HepG2 (cell line): ENCODE data around the gene ODAPH. TPM values are rescaled to one million over a fixed set of nuclear protein-coding genes. Genes with fewer than 3 reads are reported as not detected.

ENCODE experiments used
- KDM4B ChIP-seq: sonication (generic); formaldehyde crosslinking; IDR thresholded peaks from 2 replicates; pipeline ENCODE4 v1.4.0; 2020; ENCODE audit warnings: missing genetic modification reagents
- NFIB ChIP-seq: sonication (generic); formaldehyde crosslinking; IDR thresholded peaks from 2 replicates; pipeline ENCODE4 v1.9.0; 2021; ENCODE audit warnings: missing genetic modification reagents, mild to moderate bottlenecking, borderline replicate concordance
- ONECUT2 ChIP-seq: sonication (generic); formaldehyde crosslinking; IDR thresholded peaks from 2 replicates; pipeline ENCODE4 v1.4.0; 2020; ENCODE audit warnings: missing genetic modification reagents
- POLR2AphosphoS2 ChIP-seq: IDR thresholded peaks from 2 replicates; pipeline ENCODE4 v1.6.1; 2011; ENCODE audit warnings: low read depth, low read length, improper control_type of control experiment
- ZFP41 ChIP-seq: sonication (generic); formaldehyde crosslinking; IDR thresholded peaks from 2 replicates; pipeline ENCODE4 v1.4.0; 2020; ENCODE audit warnings: mild to moderate bottlenecking, missing genetic modification reagents, borderline replicate concordance
- ZNF225 ChIP-seq: sonication (generic); formaldehyde crosslinking; IDR thresholded peaks from 2 replicates; pipeline ENCODE4 v1.4.0; 2020; ENCODE audit warnings: mild to moderate bottlenecking, missing genetic modification reagents
- ZNF234 ChIP-seq: sonication (generic); formaldehyde crosslinking; conservative IDR thresholded peaks from 2 replicates; pipeline ENCODE4 v1.5.1; 2020; ENCODE audit warnings: mild to moderate bottlenecking, missing genetic modification reagents
- ZNF570 ChIP-seq: sonication (generic); formaldehyde crosslinking; IDR thresholded peaks from 2 replicates; pipeline ENCODE4 v1.4.0; 2020; ENCODE audit warnings: mild to moderate bottlenecking, missing genetic modification reagents, borderline replicate concordance
- ZNF703 ChIP-seq: sonication (generic); formaldehyde crosslinking; IDR thresholded peaks from 2 replicates; pipeline ENCODE4 v1.5.1; 2020; ENCODE audit warnings: missing genetic modification reagents, mild to moderate bottlenecking, moderate library complexity, borderline replicate concordance
- ZSCAN30 ChIP-seq: sonication (generic); formaldehyde crosslinking; IDR thresholded peaks from 2 replicates; pipeline ENCODE4 v1.5.0; 2020; ENCODE audit warnings: mild to moderate bottlenecking, missing genetic modification reagents
- polyA plus RNA-seq, 8 experiments: library from polyadenylated mRNA; depleted of rRNA in 3 of 8; stranded (reverse) in 7 of 8; unstranded in 1 of 8; fragments of >200 nt; fragmentation: Illumina TruSeq in 4 of 8; extraction: Trizol in 4 of 8; gene quantifications; 2 replicates each; pipeline versions ENCODE4 v1.2.1 to v1.2.3, GENCODE V29; 2011 to 2016; ENCODE audit warnings: low read depth in 4 of 8, missing spikeins in 1 of 8, mixed read lengths in 1 of 8; ENCODE audit not compliant: insufficient read depth in 1 of 8
- total RNA-seq, 5 experiments: library from RNA; depleted of rRNA; stranded (reverse); fragments of >200 nt; fragmentation: Illumina TruSeq; extraction: Trizol; gene quantifications; 2 replicates each; pipeline ENCODE4 v1.2.3, GENCODE V29; 2016; ENCODE audit warnings: low read depth in 1 of 5
- TF ChIP-seq, protein P1 (sequence below): sonication (generic); formaldehyde crosslinking; IDR thresholded peaks from 2 replicates; pipeline ENCODE4 v1.4.0; 2020; ENCODE audit warnings: mild to moderate bottlenecking, missing genetic modification reagents
- TF ChIP-seq, protein P2 (sequence below): sonication (generic); formaldehyde crosslinking; IDR thresholded peaks from 2 replicates; pipeline ENCODE4 v1.8.0; 2022; ENCODE audit warnings: mild to moderate bottlenecking, missing genetic modification reagents
- TF ChIP-seq, protein P3 (sequence below): IDR thresholded peaks from 2 replicates; pipeline ENCODE4 v1.6.1; 2016; ENCODE audit warnings: low read depth
- TF ChIP-seq, protein P4 (sequence below): sonication (generic); formaldehyde crosslinking; IDR thresholded peaks from 2 replicates; pipeline ENCODE4 v1.4.0; 2020; ENCODE audit warnings: missing genetic modification reagents, borderline replicate concordance

Gene ODAPH
- total and polyA plus RNA-seq, 2 of the 13 experiments (the other 11 are each of a cell fraction or from before 2014, with no cell fraction given), result 0.50 TPM; not detected in 1

DNA sequence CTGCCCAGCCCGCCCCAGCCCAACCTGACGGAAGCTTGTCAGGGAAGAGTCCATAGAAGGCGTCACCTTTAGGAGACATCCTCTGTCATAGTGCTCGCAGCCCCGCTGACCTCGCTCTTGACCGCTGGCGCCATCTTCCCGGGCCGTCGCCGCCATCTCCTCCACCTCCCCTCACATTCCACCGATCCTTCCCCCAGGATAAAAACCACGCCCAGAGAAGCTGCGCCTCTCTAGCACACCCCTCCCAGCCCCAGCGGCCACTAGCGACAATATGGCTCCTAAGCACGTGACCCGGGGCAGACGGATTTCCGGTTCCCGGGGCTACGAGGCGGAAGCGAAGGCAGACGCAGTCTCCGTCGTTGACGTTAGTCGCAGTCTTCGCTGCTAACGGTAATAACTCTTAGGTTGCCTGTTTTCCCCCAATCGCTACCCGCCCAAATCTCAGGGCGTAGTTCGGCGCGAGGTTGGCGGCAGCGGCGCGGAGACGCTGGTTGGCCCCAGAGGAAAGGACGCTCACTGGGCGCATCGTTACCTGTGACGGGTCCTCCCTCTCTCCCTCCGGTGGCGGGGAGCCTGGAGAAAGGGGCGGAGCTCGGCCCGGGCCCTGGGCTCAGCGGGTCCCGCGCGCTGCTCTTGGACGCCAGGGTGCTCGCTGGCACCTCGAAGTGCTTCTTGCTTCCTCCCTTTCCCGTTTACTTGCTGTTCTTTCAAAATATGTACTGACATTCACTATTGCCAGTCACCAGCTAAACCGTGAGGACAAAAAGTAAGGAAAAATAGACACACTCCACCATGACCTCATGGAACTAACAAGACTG, 41.5 kb upstream of the ODAPH start, which contains the start of the genes RCHY1 and THAP6 (continued):
- TF ChIP-seq, protein P1, sequence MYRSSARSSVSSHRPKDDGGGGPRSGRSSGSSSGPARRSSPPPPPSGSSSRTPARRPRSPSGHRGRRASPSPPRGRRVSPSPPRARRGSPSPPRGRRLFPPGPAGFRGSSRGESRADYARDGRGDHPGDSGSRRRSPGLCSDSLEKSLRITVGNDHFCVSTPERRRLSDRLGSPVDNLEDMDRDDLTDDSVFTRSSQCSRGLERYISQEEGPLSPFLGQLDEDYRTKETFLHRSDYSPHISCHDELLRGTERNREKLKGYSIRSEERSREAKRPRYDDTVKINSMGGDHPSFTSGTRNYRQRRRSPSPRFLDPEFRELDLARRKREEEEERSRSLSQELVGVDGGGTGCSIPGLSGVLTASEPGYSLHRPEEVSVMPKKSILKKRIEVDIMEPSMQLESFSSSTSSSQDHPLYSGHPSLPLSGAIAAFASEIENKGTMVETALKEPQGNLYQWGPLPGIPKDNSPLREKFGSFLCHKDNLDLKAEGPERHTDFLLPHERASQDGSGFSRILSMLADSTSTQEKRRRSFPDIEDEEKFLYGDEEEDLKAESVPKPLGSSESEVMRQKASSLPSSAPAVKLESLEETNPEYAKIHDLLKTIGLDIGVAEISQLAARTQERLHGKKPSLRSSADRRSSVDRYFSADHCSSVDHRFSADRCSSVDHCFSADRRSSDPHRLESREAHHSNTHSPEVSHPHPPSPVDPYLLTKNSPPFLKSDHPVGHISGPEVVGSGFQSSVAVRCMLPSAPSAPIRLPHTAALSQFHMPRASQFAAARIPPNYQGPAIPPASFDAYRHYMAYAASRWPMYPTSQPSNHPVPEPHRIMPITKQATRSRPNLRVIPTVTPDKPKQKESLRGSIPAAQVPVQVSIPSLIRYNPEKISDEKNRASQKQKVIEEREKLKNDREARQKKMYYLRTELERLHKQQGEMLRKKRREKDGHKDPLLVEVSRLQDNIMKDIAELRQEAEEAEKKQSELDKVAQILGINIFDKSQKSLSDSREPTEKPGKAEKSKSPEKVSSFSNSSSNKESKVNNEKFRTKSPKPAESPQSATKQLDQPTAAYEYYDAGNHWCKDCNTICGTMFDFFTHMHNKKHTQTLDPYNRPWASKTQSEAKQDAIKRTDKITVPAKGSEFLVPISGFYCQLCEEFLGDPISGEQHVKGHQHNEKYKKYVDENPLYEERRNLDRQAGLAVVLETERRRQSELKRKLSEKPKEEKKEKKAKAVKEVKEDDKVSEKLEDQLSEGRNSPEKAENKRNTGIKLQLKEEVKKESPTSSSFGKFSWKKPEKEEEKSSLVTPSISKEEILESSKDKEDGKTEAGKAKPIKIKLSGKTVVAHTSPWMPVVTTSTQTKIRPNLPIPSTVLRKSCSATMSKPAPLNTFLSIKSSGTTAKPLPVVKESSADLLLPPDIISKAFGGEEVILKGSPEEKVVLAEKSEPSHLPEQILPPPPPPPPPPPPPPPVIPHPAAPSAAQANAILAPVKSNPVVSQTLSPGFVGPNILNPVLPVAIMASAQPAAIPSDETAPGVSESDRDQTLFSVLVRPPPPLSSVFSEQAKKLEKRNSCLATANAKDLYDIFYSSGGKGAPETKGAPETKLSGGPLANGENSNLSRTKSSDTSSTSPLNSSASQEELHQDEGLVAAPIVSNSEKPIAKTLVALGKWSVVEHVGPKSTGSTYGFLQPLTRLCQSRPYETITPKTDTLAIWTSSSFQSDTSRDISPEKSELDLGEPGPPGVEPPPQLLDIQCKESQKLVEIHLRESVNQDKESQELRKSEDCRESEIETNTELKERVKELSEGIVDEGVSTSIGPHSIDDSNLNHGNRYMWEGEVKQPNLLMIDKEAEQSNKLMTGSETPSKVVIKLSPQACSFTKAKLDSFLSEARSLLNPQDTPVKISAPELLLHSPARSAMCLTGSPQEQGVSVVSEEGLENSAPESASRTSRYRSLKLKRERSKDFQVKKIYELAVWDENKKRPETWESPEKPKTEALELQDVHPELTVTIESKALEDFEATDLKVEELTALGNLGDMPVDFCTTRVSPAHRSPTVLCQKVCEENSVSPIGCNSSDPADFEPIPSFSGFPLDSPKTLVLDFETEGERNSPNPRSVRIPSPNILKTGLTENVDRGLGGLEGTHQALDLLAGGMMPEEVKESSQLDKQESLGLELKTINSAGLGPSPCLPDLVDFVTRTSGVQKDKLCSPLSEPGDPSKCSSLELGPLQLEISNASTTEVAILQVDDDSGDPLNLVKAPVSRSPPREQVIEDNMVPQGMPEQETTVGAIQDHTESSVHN (CRISPR knock-in tag), result no peak
- TF ChIP-seq ZSCAN30 (no peak; the same call in 1 of the 2 replicates), ZNF703 (no peak), ONECUT2 (0 out of 2 replicates have a peak, but pooled peaks have one; percentile 25), ZNF570 (no peak), ZNF225 (no peak; the same call in 1 of the 2 replicates), NFIB (CRISPR knock-in tag) (no peak), POLR2AphosphoS2 (0 out of 2 replicates have a peak, but pooled peaks have one; percentile 59), ZNF234 (no peak), KDM4B (CRISPR knock-in tag) (no peak), ZFP41 (CRISPR knock-in tag) (0 out of 2 replicates have a peak, but pooled peaks have one; percentile 2)
- TF ChIP-seq, protein P2, sequence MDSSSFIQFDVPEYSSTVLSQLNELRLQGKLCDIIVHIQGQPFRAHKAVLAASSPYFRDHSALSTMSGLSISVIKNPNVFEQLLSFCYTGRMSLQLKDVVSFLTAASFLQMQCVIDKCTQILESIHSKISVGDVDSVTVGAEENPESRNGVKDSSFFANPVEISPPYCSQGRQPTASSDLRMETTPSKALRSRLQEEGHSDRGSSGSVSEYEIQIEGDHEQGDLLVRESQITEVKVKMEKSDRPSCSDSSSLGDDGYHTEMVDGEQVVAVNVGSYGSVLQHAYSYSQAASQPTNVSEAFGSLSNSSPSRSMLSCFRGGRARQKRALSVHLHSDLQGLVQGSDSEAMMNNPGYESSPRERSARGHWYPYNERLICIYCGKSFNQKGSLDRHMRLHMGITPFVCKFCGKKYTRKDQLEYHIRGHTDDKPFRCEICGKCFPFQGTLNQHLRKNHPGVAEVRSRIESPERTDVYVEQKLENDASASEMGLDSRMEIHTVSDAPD (CRISPR knock-in tag), result no peak
- TF ChIP-seq, protein P3, sequence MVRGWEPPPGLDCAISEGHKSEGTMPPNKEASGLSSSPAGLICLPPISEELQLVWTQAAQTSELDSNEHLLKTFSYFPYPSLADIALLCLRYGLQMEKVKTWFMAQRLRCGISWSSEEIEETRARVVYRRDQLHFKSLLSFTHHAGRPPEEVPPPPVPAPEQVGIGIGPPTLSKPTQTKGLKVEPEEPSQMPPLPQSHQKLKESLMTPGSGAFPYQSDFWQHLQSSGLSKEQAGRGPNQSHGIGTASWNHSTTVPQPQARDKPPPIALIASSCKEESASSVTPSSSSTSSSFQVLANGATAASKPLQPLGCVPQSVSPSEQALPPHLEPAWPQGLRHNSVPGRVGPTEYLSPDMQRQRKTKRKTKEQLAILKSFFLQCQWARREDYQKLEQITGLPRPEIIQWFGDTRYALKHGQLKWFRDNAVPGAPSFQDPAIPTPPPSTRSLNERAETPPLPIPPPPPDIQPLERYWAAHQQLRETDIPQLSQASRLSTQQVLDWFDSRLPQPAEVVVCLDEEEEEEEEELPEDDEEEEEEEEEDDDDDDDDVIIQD (CRISPR knock-in tag), result peak; percentile 76; the same call in 1 of the 2 replicates
- TF ChIP-seq, protein P4, sequence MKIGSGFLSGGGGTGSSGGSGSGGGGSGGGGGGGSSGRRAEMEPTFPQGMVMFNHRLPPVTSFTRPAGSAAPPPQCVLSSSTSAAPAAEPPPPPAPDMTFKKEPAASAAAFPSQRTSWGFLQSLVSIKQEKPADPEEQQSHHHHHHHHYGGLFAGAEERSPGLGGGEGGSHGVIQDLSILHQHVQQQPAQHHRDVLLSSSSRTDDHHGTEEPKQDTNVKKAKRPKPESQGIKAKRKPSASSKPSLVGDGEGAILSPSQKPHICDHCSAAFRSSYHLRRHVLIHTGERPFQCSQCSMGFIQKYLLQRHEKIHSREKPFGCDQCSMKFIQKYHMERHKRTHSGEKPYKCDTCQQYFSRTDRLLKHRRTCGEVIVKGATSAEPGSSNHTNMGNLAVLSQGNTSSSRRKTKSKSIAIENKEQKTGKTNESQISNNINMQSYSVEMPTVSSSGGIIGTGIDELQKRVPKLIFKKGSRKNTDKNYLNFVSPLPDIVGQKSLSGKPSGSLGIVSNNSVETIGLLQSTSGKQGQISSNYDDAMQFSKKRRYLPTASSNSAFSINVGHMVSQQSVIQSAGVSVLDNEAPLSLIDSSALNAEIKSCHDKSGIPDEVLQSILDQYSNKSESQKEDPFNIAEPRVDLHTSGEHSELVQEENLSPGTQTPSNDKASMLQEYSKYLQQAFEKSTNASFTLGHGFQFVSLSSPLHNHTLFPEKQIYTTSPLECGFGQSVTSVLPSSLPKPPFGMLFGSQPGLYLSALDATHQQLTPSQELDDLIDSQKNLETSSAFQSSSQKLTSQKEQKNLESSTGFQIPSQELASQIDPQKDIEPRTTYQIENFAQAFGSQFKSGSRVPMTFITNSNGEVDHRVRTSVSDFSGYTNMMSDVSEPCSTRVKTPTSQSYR (CRISPR knock-in tag), result peak; percentile 34; the same call in 1 of the 2 replicates
